Esophagus mucosa (tissue), 1 donor: Measurements from ENCODE around the gene MMRN2. TPM values are rescaled to one million over a fixed set of nuclear protein-coding genes. Genes with fewer than 3 reads are reported as not detected.

Experiments
- total RNA-seq: library from RNA; stranded (reverse); gene quantifications from one replicate; pipeline ENCODE4 v1.2.4, GENCODE V29; 2023
- donor health status: DM: yes; HTN: yes; CAD: no.

The MMRN2 gene
- total RNA-seq, 1 donor from 2014 or later, result 9.0 TPM

Other genes starting within 250 kb of the MMRN2 start
- 17.3 TPM for gene BMPR1A, start 201.0 kb downstream of the MMRN2 start, total RNA-seq
- 8.2 TPM for gene SNCG, start 984 bp upstream of the MMRN2 start, total RNA-seq
- gene ADIRF, start 10.9 kb upstream of the MMRN2 start, total RNA-seq, result 46.1 TPM
- 29.4 TPM for gene FAM25A, start 62.7 kb upstream of the MMRN2 start, total RNA-seq
- 88.5 TPM for gene GLUD1, start 137.2 kb upstream of the MMRN2 start, total RNA-seq
- gene SHLD2, start 137.6 kb upstream of the MMRN2 start, total RNA-seq, result 17.7 TPM